H1 (cell line): ENCODE results near the gene CDC14B. TPM values are rescaled to one million over a fixed set of nuclear protein-coding genes. Genes with fewer than 3 reads are reported as not detected.

Experiments
- MAX ChIP-seq: IDR thresholded peaks from 2 replicates; pipeline ENCODE4 v1.6.1; 2012; ENCODE audit warnings: inconsistent platforms
- TAF1 ChIP-seq: IDR thresholded peaks from 2 replicates; pipeline ENCODE4 v1.6.1; 2011; ENCODE audit warnings: mild to moderate bottlenecking, low read depth, low read length
- polyA plus RNA-seq, 7 experiments: library from polyadenylated mRNA; depleted of rRNA in 3 of 7; stranded (reverse) in 5 of 7; unstranded in 2 of 7; fragments of >200 nt in 5 of 7; fragments of 200-250 nt in 2 of 7; gene quantifications; 1 replicate in 5 of 7; 2 replicates in 1 of 7; 4 replicates in 1 of 7; pipeline versions ENCODE4 v1.2.1 to v1.2.3, GENCODE V29; 2011 to 2013; ENCODE audit warnings: missing spikeins in 2 of 7, mixed read lengths in 2 of 7
- total RNA-seq: library from RNA; stranded (reverse); fragmentation: NEBNext Ultra II Directional; extraction: Animal tissue kit (Norgen Biotek cat#: 25700); gene quantifications from 2 replicates; pipeline ENCODE4 v1.2.1, GENCODE V29; 2021

The CDC14B gene
- total and polyA plus RNA-seq, 2 of the 8 experiments (the other 6 are each of a cell fraction or from before 2014, with no cell fraction given), result 17.2 to 44.6 TPM

- TF ChIP-seq MAX (no peak), TAF1 (no peak)
These were observed 161.4 kb downstream of the CDC14B start (continued) for GRCh38 chr9:96458226-96458625.
